PC-9 (cell line): ENCODE data around the gene STAU1. TPM values are rescaled to one million over a fixed set of nuclear protein-coding genes. Genes with fewer than 3 reads are reported as not detected.

Experiments used
- BruUV-seq: library from RNA; stranded (reverse); fragments of 400-500 nt; replicated peaks from 2 replicates; lab custom pipeline; 2021; lab: Mats Ljungman, UMichigan
- CTCF ChIA-PET: fragments of 300-600 bp; sonication (Branson Sonifier 250); formaldehyde crosslinking; loops from one replicate; lab custom pipeline; 2022; ENCODE audit warnings: antibody characterized with exemption; lab: Charles Lee
- POLR2A ChIA-PET: fragments of 300-600 bp; sonication (Branson Sonifier 250); formaldehyde crosslinking; loops from one replicate; lab custom pipeline; 2022; ENCODE audit warnings: antibody characterized with exemption; ENCODE audit not compliant: unreplicated experiment; lab: Charles Lee
- DNase-seq, 2 experiments: peaks; one replicate each; pipeline versions ENCODE4 v3.0.0 to v3.0.0-alpha.2; 2015 to 2022; ENCODE audit warnings: mixed read lengths in 1 of 2
- H2AFZ ChIP-seq: fragments of 200-600 bp; sonication (generic); 2 replicates; pipeline ENCODE4 v1.8.1; 2017; ENCODE audit warnings: antibody characterized with exemption
- H3F3A ChIP-seq: fragments of 200-600 bp; sonication (generic); 2 replicates; pipeline ENCODE4 v1.8.1; 2017; ENCODE audit warnings: antibody characterized with exemption, mild to moderate bottlenecking, low read depth; ENCODE audit not compliant: insufficient read depth
- H3K27ac ChIP-seq: fragments of 200-600 bp; sonication (generic); 2 replicates; pipeline ENCODE4 v1.6.1; 2016; ENCODE audit warnings: mixed run types
- H3K27me3 ChIP-seq: fragments of 200-600 bp; sonication (generic); 2 replicates; pipeline ENCODE4 v1.6.1; 2016; ENCODE audit warnings: low read depth, mixed run types; ENCODE audit not compliant: insufficient read depth
- H3K36me3 ChIP-seq: fragments of 200-600 bp; sonication (generic); 2 replicates; pipeline ENCODE4 v1.6.1; 2016; ENCODE audit warnings: low read depth, mixed run types
- H3K4me1 ChIP-seq: fragments of 200-600 bp; sonication (generic); replicated peaks from 2 replicates; pipeline ENCODE4 v1.6.1; 2016; ENCODE audit warnings: mixed run types; ENCODE audit not compliant: insufficient read depth
- H3K4me2 ChIP-seq: fragments of 200-600 bp; sonication (generic); 2 replicates; pipeline ENCODE4 v1.6.1; 2017; ENCODE audit warnings: mixed run types
- H3K4me3 ChIP-seq: fragments of 200-600 bp; sonication (generic); 2 replicates; pipeline ENCODE4 v1.6.1; 2016; ENCODE audit warnings: mixed run types
- H3K79me2 ChIP-seq: fragments of 200-600 bp; sonication (generic); 2 replicates; pipeline ENCODE4 v1.6.1; 2017; ENCODE audit warnings: low read depth, mixed run types
- H3K9me2 ChIP-seq: fragments of 200-600 bp; sonication (generic); 2 replicates; pipeline ENCODE4 v1.8.1; 2017; ENCODE audit warnings: mild to moderate bottlenecking; ENCODE audit not compliant: insufficient read depth
- H3K9me3 ChIP-seq: fragments of 200-600 bp; sonication (generic); 2 replicates; pipeline ENCODE4 v1.8.1; 2016; ENCODE audit warnings: low read depth; ENCODE audit not compliant: insufficient read depth
- H4K20me1 ChIP-seq: fragments of 200-600 bp; sonication (generic); 2 replicates; pipeline ENCODE4 v1.8.1; 2017; ENCODE audit not compliant: insufficient read depth
- CTCF ChIP-seq: fragments of 200-600 bp; sonication (generic); conservative IDR thresholded peaks from 2 replicates; pipeline ENCODE4 v1.6.1; 2017; ENCODE audit warnings: mixed run types, antibody characterized with exemption, mild to moderate bottlenecking, moderate library complexity
- EZH2 ChIP-seq: fragments of 200-600 bp; sonication (generic); IDR thresholded peaks from 2 replicates; pipeline ENCODE4 v1.8.0; 2017; ENCODE audit warnings: antibody characterized with exemption, low read depth
- intact Hi-C: fragments of 100-400 bp; cut with micrococcal nuclease; formaldehyde crosslinking; loops from one replicate; pipeline ENCODE4 v1.10.0; 2022; ENCODE audit not compliant: unreplicated experiment
- total RNA-seq: library from RNA; stranded (reverse); gene quantifications from 2 replicates; pipeline ENCODE4 v1.2.3, GENCODE V29; 2021

Gene STAU1
- total RNA-seq, 1 experiment from 2014 or later: 153 TPM

GRCh38 chr20:49132995-49133478 lies 55.1 kb downstream of the STAU1 start:
- intact Hi-C loops: loop anchor here (1.0 kb wide), 2 partner anchors 84 to 190 kb away; no protein-coding TSS in a partner anchor
- BruUV-seq: no TSS peak
- Histone ChIP-seq H3K4me1 (no peaks in the 10 kb centered on the region), H3K4me2 (no peak overlapping the region), H3K36me3 (peaks cover 8% of the 10 kb centered on the region), H2AFZ (no peak overlapping the region), H3K27ac (no peak overlapping the region), H4K20me1 (peaks cover 14% of the 10 kb centered on the region), H3F3A (peaks cover 22% of the 10 kb centered on the region), H3K4me3 (no peak overlapping the region), H3K9me2 (no peaks in the 10 kb centered on the region), H3K9me3 (no peaks in the 10 kb centered on the region), H3K27me3 (no peaks in the 10 kb centered on the region), H3K79me2 (peaks cover 5% of the 10 kb centered on the region; the same call in 1 of the 2 replicates)
- no peak for TF ChIP-seq EZH2
- peak; percentile 83 for TF ChIP-seq CTCF
- DNase-seq: peak; percentile 8 to 50
- ChIA-PET POLR2A (no interaction called here), CTCF (interaction anchor here (0.7 to 1.2 kb wide), 6 partner anchors 26 to 89 kb away, joined by 3 to 6 read pairs (median 3); no protein-coding TSS in a partner anchor)

GRCh38 chr20:49123982-49124381 lies 64.2 kb downstream of the STAU1 start:
- BruUV-seq: no TSS peak
- intact Hi-C loops: no loop called here
- POLR2A ChIA-PET: no interaction called here

GRCh38 chr20:49122920-49123319 lies 65.2 kb downstream of the STAU1 start:
- intact Hi-C loops: no loop called here
- peaks cover 37% of the 10 kb centered on the region for H3K36me3 ChIP-seq
- CTCF ChIA-PET: no interaction called here

More at GRCh38 chr20:49123982-49124381, 64.2 kb downstream of the STAU1 start:
- H3K27ac ChIP-seq: no peak overlapping the region
- peak in 1 of 2 experiments; percentile 11 for DNase-seq
- no peak overlapping the region for H2AFZ ChIP-seq
- no peak overlapping the region for H3K4me2 ChIP-seq
- CTCF ChIA-PET: no interaction called here
- H3K9me2 ChIP-seq: no peaks in the 10 kb centered on the region
- H3K4me3 ChIP-seq: no peak overlapping the region
- H4K20me1 ChIP-seq: 0 out of 2 replicates have a peak, but pooled peaks cover 3% of the 10 kb centered on the region
- H3K9me3 ChIP-seq: no peaks in the 10 kb centered on the region
- H3K36me3 ChIP-seq: peaks cover 29% of the 10 kb centered on the region
- no peaks in the 10 kb centered on the region for H3K27me3 ChIP-seq
- TF ChIP-seq EZH2 (no peak), CTCF (no peak)
- H3K4me1 ChIP-seq: no peaks in the 10 kb centered on the region
- H3F3A ChIP-seq: peaks cover 7% of the 10 kb centered on the region
- H3K79me2 ChIP-seq: no peaks in the 10 kb centered on the region

More at GRCh38 chr20:49122920-49123319, 65.2 kb downstream of the STAU1 start:
- H3K4me2 ChIP-seq: no peak overlapping the region
- no peak overlapping the region for H3K4me3 ChIP-seq
- H3K79me2 ChIP-seq: no peaks in the 10 kb centered on the region
- H3F3A ChIP-seq: no peaks in the 10 kb centered on the region; the same call in none of the 2 replicates
- no peak overlapping the region for H3K27ac ChIP-seq
- peak in 1 of 2 experiments; percentile 18 for DNase-seq
- H3K27me3 ChIP-seq: no peaks in the 10 kb centered on the region
- H3K4me1 ChIP-seq: no peaks in the 10 kb centered on the region
- POLR2A ChIA-PET: no interaction called here
- 0 out of 2 replicates have a peak, but pooled peaks cover 3% of the 10 kb centered on the region for H4K20me1 ChIP-seq
- no TSS peak for BruUV-seq
- H3K9me2 ChIP-seq: no peaks in the 10 kb centered on the region
- no peaks in the 10 kb centered on the region for H3K9me3 ChIP-seq
- H2AFZ ChIP-seq: no peak overlapping the region
- TF ChIP-seq CTCF (no peak), EZH2 (no peak)
